HepG2 (cell line): ENCODE measurements around the gene COPS3. TPM values are rescaled to one million over a fixed set of nuclear protein-coding genes. Genes with fewer than 3 reads are reported as not detected.
A peak's percentile ranks its signal among the peaks of the same experiment; 100 is the strongest.

Source experiments
- ATF2 ChIP-seq: sonication (generic); formaldehyde crosslinking; IDR thresholded peaks from 2 replicates; pipeline ENCODE4 v1.4.0; 2020; ENCODE audit warnings: missing genetic modification reagents
- EED ChIP-seq: sonication (generic); formaldehyde crosslinking; IDR thresholded peaks from 2 replicates; pipeline ENCODE4 v1.5.0; 2020; ENCODE audit warnings: mild to moderate bottlenecking, missing genetic modification reagents
- FOXM1 ChIP-seq: sonication (generic); formaldehyde crosslinking; IDR thresholded peaks from 2 replicates; pipeline ENCODE4 v1.5.0; 2020; ENCODE audit warnings: missing genetic modification reagents
- NFKBIZ ChIP-seq: IDR thresholded peaks from 2 replicates; pipeline ENCODE4 v1.6.1; 2018; ENCODE audit warnings: missing genetic modification reagents, missing compliant biosample characterization
- NKX3-1 ChIP-seq: sonication (generic); formaldehyde crosslinking; IDR thresholded peaks from 2 replicates; pipeline ENCODE4 v1.5.0; 2020; ENCODE audit warnings: missing genetic modification reagents
- PAXIP1 ChIP-seq: sonication (generic); formaldehyde crosslinking; conservative IDR thresholded peaks from 2 replicates; pipeline ENCODE4 v1.4.0; 2020; ENCODE audit warnings: mild to moderate bottlenecking, missing genetic modification reagents, moderate library complexity
- RERE ChIP-seq: IDR thresholded peaks from 2 replicates; pipeline ENCODE4 v1.6.1; 2016; ENCODE audit warnings: low read depth, missing genetic modification reagents, missing compliant biosample characterization
- SALL1 ChIP-seq: sonication (generic); formaldehyde crosslinking; IDR thresholded peaks from 2 replicates; pipeline ENCODE4 v1.8.0; 2022; ENCODE audit warnings: mild to moderate bottlenecking, missing genetic modification reagents
- TAF1 ChIP-seq: sonication (generic); formaldehyde crosslinking; IDR thresholded peaks from 2 replicates; pipeline ENCODE4 v1.4.0; 2020; ENCODE audit warnings: missing genetic modification reagents
- THAP11 ChIP-seq: IDR thresholded peaks from 2 replicates; pipeline ENCODE4 v1.6.1; 2016; ENCODE audit warnings: missing biosample characterization, missing genetic modification reagents
- ZBTB46 ChIP-seq: sonication (generic); formaldehyde crosslinking; IDR thresholded peaks from 2 replicates; pipeline ENCODE4 v1.4.0; 2020; ENCODE audit warnings: mild to moderate bottlenecking, missing genetic modification reagents, borderline replicate concordance
- ZFP36L1 ChIP-seq: sonication (generic); formaldehyde crosslinking; IDR thresholded peaks from 2 replicates; pipeline ENCODE4 v1.8.0; 2022; ENCODE audit warnings: mild to moderate bottlenecking, missing genetic modification reagents, moderate library complexity
- ZNF605 ChIP-seq: sonication (generic); formaldehyde crosslinking; IDR thresholded peaks from 2 replicates; pipeline ENCODE4 v1.8.0; 2022; ENCODE audit warnings: mild to moderate bottlenecking, missing genetic modification reagents
- ZNF619 ChIP-seq: sonication (generic); formaldehyde crosslinking; IDR thresholded peaks from 2 replicates; pipeline ENCODE4 v1.4.0; 2020; ENCODE audit warnings: mild to moderate bottlenecking, missing genetic modification reagents
- ZNF639 ChIP-seq: conservative IDR thresholded peaks from 2 replicates; pipeline ENCODE4 v1.6.1; 2018; ENCODE audit warnings: missing genetic modification reagents
- polyA plus RNA-seq, 8 experiments: library from polyadenylated mRNA; depleted of rRNA in 3 of 8; stranded (reverse) in 7 of 8; unstranded in 1 of 8; fragments of >200 nt; fragmentation: Illumina TruSeq in 4 of 8; extraction: Trizol in 4 of 8; gene quantifications; 2 replicates each; pipeline versions ENCODE4 v1.2.1 to v1.2.3, GENCODE V29; 2011 to 2016; ENCODE audit warnings: low read depth in 4 of 8, missing spikeins in 1 of 8, mixed read lengths in 1 of 8; ENCODE audit not compliant: insufficient read depth in 1 of 8
- total RNA-seq, 5 experiments: library from RNA; depleted of rRNA; stranded (reverse); fragments of >200 nt; fragmentation: Illumina TruSeq; extraction: Trizol; gene quantifications; 2 replicates each; pipeline ENCODE4 v1.2.3, GENCODE V29; 2016; ENCODE audit warnings: low read depth in 1 of 5

The COPS3 gene
- total and polyA plus RNA-seq, 2 of the 13 experiments (the other 11 are each of a cell fraction or from before 2014, with no cell fraction given) = 46.3 to 103 TPM

- TF ChIP-seq RERE = peak; percentile 74; the same call in 1 of the 2 replicates
- TF ChIP-seq ZFP36L1 (CRISPR knock-in tag) = peak; percentile 95; the same call in 1 of the 2 replicates
- TF ChIP-seq SALL1 = peak; percentile 95
- 0 out of 2 replicates have a peak, but pooled peaks have one; percentile 42 for TF ChIP-seq FOXM1 (CRISPR knock-in tag)
- TF ChIP-seq ZNF619 (CRISPR knock-in tag) = no peak
- TF ChIP-seq ZBTB46 = no peak
- 0 out of 2 replicates have a peak, but pooled peaks have one; percentile 62 for TF ChIP-seq ATF2 (CRISPR knock-in tag)
- TF ChIP-seq TAF1 = peak; percentile 12; the same call in 1 of the 2 replicates
- TF ChIP-seq EED = peak; percentile 96
- TF ChIP-seq THAP11 = peak; percentile 68
- TF ChIP-seq NKX3-1 = peak; percentile 74
- TF ChIP-seq PAXIP1 (CRISPR knock-in tag) = peak; percentile 47
- TF ChIP-seq NFKBIZ (CRISPR knock-in tag) = 0 out of 2 replicates have a peak, but pooled peaks have one; percentile 53
- no peak; the same call in 1 of the 2 replicates for TF ChIP-seq ZNF639 (CRISPR knock-in tag)
- TF ChIP-seq ZNF605 = 0 out of 2 replicates have a peak, but pooled peaks have one; percentile 11
Measured at GRCh38 chr17:17206124-17206912, 74.7 kb downstream of the COPS3 start, which contains the start of gene PLD6 (continued).
